M059J (cell line): Measurements from ENCODE around the gene SGMS2. TPM values are rescaled to one million over a fixed set of nuclear protein-coding genes. Genes with fewer than 3 reads are reported as not detected.

Source experiments
- DNase-seq: peaks from one replicate; pipeline ENCODE4 v3.0.0-alpha.2; 2012; ENCODE audit warnings: low read depth
- total RNA-seq: library from RNA; depleted of rRNA; stranded (reverse); fragments of >200 nt; shearing (Covaris generic); gene quantifications from 2 replicates; pipeline ENCODE4 v1.2.3, GENCODE V29; 2014

The SGMS2 gene
- total RNA-seq, 1 experiment from 2014 or later: 27.1 TPM

- no peak for DNase-seq
Observed at GRCh38 chr4:107828315-107829090, 3.8 kb downstream of the SGMS2 start.

- DNase-seq: no peak
Observed at GRCh38 chr4:107831140-107831539, 6.4 kb downstream of the SGMS2 start.

- no peak for DNase-seq
Observed at GRCh38 chr4:107832275-107832807, 7.6 kb downstream of the SGMS2 start.

DNA sequence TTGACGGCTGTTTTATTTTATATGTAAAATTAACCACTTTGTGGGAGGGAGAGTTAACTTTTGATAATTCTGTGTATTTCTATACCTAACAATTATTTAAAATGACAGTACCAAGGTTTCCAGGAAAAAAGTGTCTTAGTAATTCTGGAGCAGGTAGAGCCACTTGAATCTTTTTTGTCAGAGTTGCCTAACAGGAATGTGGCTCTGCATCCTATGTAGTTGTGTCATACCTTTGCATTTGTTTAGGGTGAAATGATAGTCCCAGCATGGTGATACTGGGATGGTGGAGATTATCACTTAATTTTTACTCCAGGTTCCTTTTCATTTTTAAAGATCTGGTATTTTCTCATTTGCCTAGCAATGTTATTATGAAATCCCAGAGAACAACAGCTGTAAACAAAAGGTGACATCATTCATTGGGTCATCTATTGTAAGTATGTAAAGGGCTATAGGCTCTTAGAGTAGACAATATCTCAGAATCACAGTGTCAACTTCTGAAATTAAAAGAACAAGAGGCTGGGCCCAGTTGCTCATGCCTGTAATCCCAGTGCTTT, 9.6 kb downstream of the SGMS2 start:
- no peak for DNase-seq

GRCh38 chr4:107835406-107835805, 10.7 kb downstream of the SGMS2 start:
- peak; percentile 54 for DNase-seq

DNA sequence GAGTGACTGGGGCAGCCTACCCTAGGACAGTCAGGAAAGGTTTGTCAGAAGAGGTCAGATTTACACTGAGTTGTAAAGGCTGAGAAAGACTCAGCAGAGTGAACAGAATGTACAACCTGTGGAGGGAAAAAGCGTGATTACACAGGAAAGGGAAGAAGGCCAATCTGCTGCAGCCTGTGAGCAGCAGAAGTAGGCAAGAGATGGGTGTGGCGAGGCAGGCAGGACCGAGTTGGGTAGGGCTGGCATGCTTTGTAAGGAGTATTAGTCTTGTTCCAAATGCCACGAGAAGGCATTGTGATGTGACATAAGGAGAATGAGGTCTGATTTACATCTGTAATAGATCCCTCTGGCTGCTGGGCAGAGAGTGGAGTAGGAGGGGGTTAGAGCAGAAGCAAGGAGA, 12.6 kb downstream of the SGMS2 start:
- no peak for DNase-seq

- DNase-seq: no peak
Observed at GRCh38 chr4:107837776-107838618, 13.3 kb downstream of the SGMS2 start.

DNA sequence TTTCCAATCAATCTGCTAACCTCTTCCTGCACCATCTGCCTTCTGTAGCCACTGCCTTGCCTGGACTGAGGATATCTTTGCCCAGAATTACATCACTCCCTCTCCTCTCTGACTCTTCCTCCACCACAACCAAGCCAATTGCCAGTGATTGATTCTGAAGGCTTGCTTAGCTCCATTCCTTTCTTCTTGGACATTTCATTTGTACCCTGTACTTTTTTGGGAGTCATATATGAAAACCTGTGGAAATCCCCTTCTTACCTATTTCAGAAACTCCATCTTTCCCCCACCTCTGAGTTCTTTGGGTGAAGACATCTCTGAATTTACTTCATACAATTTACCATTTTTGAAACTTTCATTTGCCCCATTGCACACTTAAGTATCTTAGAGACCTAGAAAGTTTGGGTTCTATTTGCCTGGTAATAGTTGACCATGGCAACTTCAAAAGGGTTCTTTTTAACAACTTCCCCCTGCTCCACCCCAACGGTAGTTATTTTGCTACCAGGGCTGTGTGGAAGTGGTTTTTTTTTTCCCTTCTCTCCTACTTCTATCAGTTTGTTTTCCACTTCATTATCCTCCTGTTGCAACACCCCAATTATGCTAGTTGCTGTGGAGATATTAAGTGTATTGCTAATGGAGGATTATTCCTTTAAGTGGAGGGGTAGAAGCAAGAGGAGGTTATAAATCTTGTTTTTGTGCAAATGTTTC, 14.3 kb downstream of the SGMS2 start:
- DNase-seq: no peak

DNA sequence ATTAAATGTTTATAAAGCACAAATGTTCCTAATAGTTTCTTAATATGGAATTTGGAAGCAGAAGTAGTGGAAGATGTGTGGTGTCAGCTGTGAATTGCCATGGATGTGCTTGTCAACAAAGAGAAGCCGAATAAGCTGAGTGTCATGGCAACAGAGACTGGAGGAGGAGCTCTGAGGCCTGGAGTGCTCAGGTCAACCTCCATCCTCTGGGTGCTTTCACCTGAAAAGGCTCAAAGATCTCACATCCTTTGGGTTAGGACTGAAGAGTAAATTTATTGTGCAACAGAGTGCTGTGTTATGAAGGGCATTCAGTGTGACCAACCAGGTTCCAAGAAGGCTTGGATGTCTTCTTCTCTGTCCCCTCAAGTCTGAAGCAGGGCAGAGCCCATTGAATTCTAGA, 18.7 kb downstream of the SGMS2 start:
- no peak for DNase-seq

GRCh38 chr4:107845681-107846080, 20.9 kb downstream of the SGMS2 start:
- DNase-seq: no peak

- no peak for DNase-seq
Observed at GRCh38 chr4:107850438-107850837, 25.7 kb downstream of the SGMS2 start.

GRCh38 chr4:107853444-107854355, 29.0 kb downstream of the SGMS2 start:
- DNase-seq: peak; percentile 70

GRCh38 chr4:107854356-107855022, 29.8 kb downstream of the SGMS2 start:
- peak; percentile 50 for DNase-seq

- DNase-seq: no peak
Observed at GRCh38 chr4:107855723-107856122, 31.0 kb downstream of the SGMS2 start.

- no peak for DNase-seq
Observed at GRCh38 chr4:107856901-107857300, 32.2 kb downstream of the SGMS2 start.

- no peak for DNase-seq
Observed at GRCh38 chr4:107857741-107858140, 33.0 kb downstream of the SGMS2 start.

DNA sequence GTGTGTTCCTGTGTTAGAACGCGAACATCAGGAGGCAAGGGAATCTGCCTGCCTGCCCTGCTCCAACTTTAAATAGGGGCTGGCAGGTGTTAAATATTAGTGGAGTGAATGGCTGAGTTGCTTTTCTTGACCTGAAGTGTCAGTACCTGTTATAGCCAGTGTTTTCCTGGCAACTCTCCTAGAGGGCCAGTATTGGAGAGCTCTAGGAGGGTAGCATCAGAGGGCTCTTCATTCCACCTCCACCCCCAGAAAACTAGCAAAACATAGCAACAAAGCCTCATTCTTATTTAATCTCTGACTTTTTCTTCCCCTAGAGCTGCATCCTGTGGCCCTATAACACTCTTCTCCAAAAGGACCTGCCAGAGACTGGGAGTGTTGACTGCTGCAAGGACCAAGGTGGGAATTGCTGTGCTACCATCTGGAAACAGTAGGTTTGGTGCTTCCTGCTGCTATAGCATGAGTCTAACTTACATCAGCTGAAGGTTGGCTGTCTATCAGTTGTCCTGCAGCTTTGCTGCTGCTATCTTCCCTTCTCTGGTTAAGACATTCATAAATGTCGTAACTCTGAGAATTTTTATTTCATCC, 33.5 kb downstream of the SGMS2 start:
- no peak for DNase-seq

GRCh38 chr4:107862658-107863057, 37.9 kb downstream of the SGMS2 start:
- peak; percentile 97 for DNase-seq

GRCh38 chr4:107863416-107863815, 38.7 kb downstream of the SGMS2 start:
- DNase-seq: no peak
